Right lobe of liver (tissue), 4 donors: Measurements from ENCODE around the gene BAIAP2L2.

ENCODE experiments used
- CTCF ChIP-seq, 4 donors: fragments of 200-600 bp in 3 of 4; fragments of 450-650 bp in 1 of 4; IDR thresholded peaks; one replicate each; pipeline versions ENCODE4 v1.5.1 to v1.8.0; 2016 to 2022; ENCODE audit warnings: antibody characterized with exemption in 4 of 4, mild to moderate bottlenecking in 2 of 4
- POLR2A ChIP-seq: fragments of 450-650 bp; IDR thresholded peaks from one replicate; pipeline ENCODE4 v1.6.1; 2017; ENCODE audit warnings: antibody characterized with exemption, mild to moderate bottlenecking
- donor health status: DM: no; HTN: no; CAD: no.
- donor health status: DM: no; HTN: no; CAD: no.
- donor health status: DM: no; HTN: yes; CAD: no.

- TF ChIP-seq CTCF (IDR thresholded peaks at IDR 0.05) (no peak), POLR2A (no peak)
Measured at GRCh38 chr22:38071421-38072321, 38.8 kb downstream of the BAIAP2L2 start.
